Body of pancreas (tissue), 4 donors: ENCODE data around the gene SLC25A21.

Source experiments
- CTCF ChIP-seq, 7 experiments: fragments of 450-650 bp in 4 of 7; fragments of 200-600 bp in 3 of 7; sonication (generic) in 3 of 7; IDR thresholded peaks; one replicate each; pipeline ENCODE4 v1.5.1; 2016 to 2019; ENCODE audit warnings: antibody characterized with exemption in 7 of 7
- POLR2A ChIP-seq, 3 donors: fragments of 450-650 bp; IDR thresholded peaks; one replicate each; pipeline ENCODE4 v1.6.1; 2016; ENCODE audit warnings: antibody characterized with exemption in 3 of 3, mild to moderate bottlenecking in 2 of 3

- no peak for TF ChIP-seq CTCF (IDR thresholded peaks at IDR 0.05)
- TF ChIP-seq POLR2A (IDR thresholded peaks at IDR 0.05) = no peak
These were observed 6.6 kb downstream of the SLC25A21 start for GRCh38 chr14:37165794-37166193.
